T-cell (primary cell): Measurements from ENCODE around the gene INSYN2A. TPM values are rescaled to one million over a fixed set of nuclear protein-coding genes. Genes with fewer than 3 reads are reported as not detected.

ENCODE experiments used
- ATAC-seq, 4 experiments: fragments of 200-7000 bp in 3 of 4; fragments of 150-1000 bp in 1 of 4; cut with Tn5 transposase; replicated peaks in 1 of 4; 1 replicate in 3 of 4; 2 replicates in 1 of 4; pipeline ENCODE4 v1.10.0; 2021; ENCODE audit warnings: moderate library complexity in 3 of 4, mild to moderate bottlenecking in 2 of 4, moderate number of reproducible peaks in 1 of 4
- CTCF ChIA-PET, 2 donors: fragments of 300-600 bp; sonication (Branson Sonifier 250); formaldehyde crosslinking; loops; one replicate each; lab custom pipeline; 2022; ENCODE audit warnings: antibody characterized with exemption in 2 of 2; lab: Charles Lee
- POLR2A ChIA-PET, 2 donors: fragments of 300-600 bp; sonication (Branson Sonifier 250); formaldehyde crosslinking; loops; one replicate each; lab custom pipeline; 2022; ENCODE audit warnings: antibody characterized with exemption in 2 of 2; lab: Charles Lee
- DNase-seq, 35 experiments: peaks; one replicate each; pipeline versions ENCODE4 v3.0.0 to v3.0.0-alpha.2; 2013 to 2023
- H3K27ac ChIP-seq: one replicate; pipeline ENCODE4 v1.5.1; 2013; ENCODE audit warnings: low read length
- H3K27me3 ChIP-seq, 2 experiments: replicated peaks in 1 of 2; 1 replicate in 1 of 2; 2 replicates in 1 of 2; pipeline versions ENCODE4 v1.6.1 to v1.7.0; 2013; ENCODE audit warnings: low read length in 1 of 2, mixed read lengths in 1 of 2; ENCODE audit not compliant: control insufficient read depth in 2 of 2, insufficient read depth in 2 of 2; ENCODE audit errors: extremely low read depth in 1 of 2
- H3K36me3 ChIP-seq, 2 donors: 1 replicate in 1 of 2; 2 replicates in 1 of 2; pipeline versions ENCODE4 v1.6.1 to v1.7.0; 2013; ENCODE audit warnings: low read length in 1 of 2; ENCODE audit not compliant: control insufficient read depth in 2 of 2, insufficient read depth in 1 of 2; ENCODE audit errors: extremely low read depth in 1 of 2
- H3K4me1 ChIP-seq, 2 experiments: 1 replicate in 1 of 2; 2 replicates in 1 of 2; pipeline versions ENCODE4 v1.6.1 to v1.7.0; 2013; ENCODE audit warnings: low read length in 2 of 2, mixed read lengths in 1 of 2; ENCODE audit not compliant: insufficient read depth in 2 of 2, control insufficient read depth in 1 of 2; ENCODE audit errors: extremely low read depth in 1 of 2
- H3K4me3 ChIP-seq, 2 donors: 1 replicate in 1 of 2; 2 replicates in 1 of 2; pipeline versions ENCODE4 v1.5.1 to v1.7.0; 2013; ENCODE audit warnings: mild to moderate bottlenecking in 2 of 2, low read length in 1 of 2, moderate library complexity in 1 of 2; ENCODE audit not compliant: control insufficient read depth in 1 of 2; ENCODE audit errors: extremely low read depth in 1 of 2
- H3K9me3 ChIP-seq: 2 replicates; pipeline ENCODE4 v1.7.0; 2013
- H3K27ac Mint-ChIP-seq, 2 donors: one replicate each; pipeline ENCODE4 v1.8.0; 2020 to 2021; ENCODE audit warnings: mild to moderate bottlenecking in 2 of 2, mixed read lengths in 2 of 2
- H3K27me3 Mint-ChIP-seq, 2 donors: one replicate each; pipeline ENCODE4 v1.8.0; 2021 to 2022; ENCODE audit warnings: mixed read lengths in 2 of 2
- H3K36me3 Mint-ChIP-seq: one replicate; pipeline ENCODE4 v1.8.0; 2021; ENCODE audit warnings: mixed read lengths
- H3K4me1 Mint-ChIP-seq, 3 donors: one replicate each; pipeline ENCODE4 v1.8.0; 2020 to 2022; ENCODE audit warnings: mixed read lengths in 3 of 3, mild to moderate bottlenecking in 1 of 3
- H3K4me3 Mint-ChIP-seq, 3 donors: one replicate each; pipeline ENCODE4 v1.8.0; 2020 to 2022; ENCODE audit warnings: mild to moderate bottlenecking in 3 of 3, mixed read lengths in 3 of 3, moderate library complexity in 3 of 3
- H3K9me3 Mint-ChIP-seq, 3 donors: one replicate each; pipeline ENCODE4 v1.8.0; 2020 to 2022; ENCODE audit warnings: mixed read lengths in 3 of 3
- WGBS: methylation state at CpG from one replicate; pipeline ENCODE4 v1.1.5; 2013; ENCODE audit warnings: missing lambda C conversion rate; ENCODE audit not compliant: insufficient coverage; 5-methylcytosine and 5-hydroxymethylcytosine counted together
- total RNA-seq, 35 experiments: library from RNA in 6 of 35; stranded (reverse) in 6 of 35; fragments of 120-200 nt in 1 of 35; gene quantifications; one replicate each; pipeline versions ENCODE4 v1.2.1 to v1.2.4 and lab custom pipeline; 2013 to 2026

The INSYN2A gene
- not detected for total RNA-seq
- total RNA-seq (2013), result not detected
- 0 to 0.18 (median 0) reads per million in 29 experiments for total RNA-seq (lab: John Stamatoyannopoulos, UW)

- Histone ChIP-seq H3K4me3 (no peak within 1 kb of the TSS), H3K9me3 (no peaks in the 10 kb centered on the region), H3K4me1 (no peaks in the 10 kb centered on the region), H3K27me3 (peaks cover 8 to 26% of the 10 kb centered on the region in 2 experiments), H3K36me3 (no peaks in the 10 kb centered on the region), H3K27ac (no peak within 1 kb of the TSS)
- ChIA-PET CTCF (no interaction called here), POLR2A (no interaction called here)
- Mint-ChIP-seq H3K36me3 (no peaks in the 10 kb centered on the region), H3K4me3 (no peak within 1 kb of the TSS), H3K9me3 (no peaks in the 10 kb centered on the region), H3K27ac (no peak within 1 kb of the TSS), H3K27me3 (peaks cover 33% of the 10 kb centered on the region in 2 donors), H3K4me1 (peaks cover 0 to 3% (median 3%) of the 10 kb centered on the region in 3 donors)
- WGBS, result 14% methylated on average over 54 of the region's 81 CpGs
- DNase-seq (no peak), ATAC-seq (no peak)
Measured at GRCh38 chr10:127196282-127197153, at the start of gene INSYN2A. Gene INSYN2A, minus strand, starts transcription at chr10:127196591. Its CDS starts 20,196 bp downstream, at chr10:127176395.

GRCh38 chr10:127245456-127245855 lies 49.1 kb upstream of the INSYN2A start:
- no peaks in the 10 kb centered on the region for H3K9me3 Mint-ChIP-seq
- Histone ChIP-seq H3K9me3 (no peaks in the 10 kb centered on the region), H3K27me3 (no peaks in the 10 kb centered on the region), H3K27ac (no peak overlapping the region), H3K4me1 (no peaks in the 10 kb centered on the region), H3K36me3 (no peaks in the 10 kb centered on the region), H3K4me3 (no peak overlapping the region)
- ATAC-seq (no peak), DNase-seq (no peak)
- CTCF ChIA-PET, result interaction anchor here in 1 of 2 donors (0.9 kb wide), 1 partner anchor 728 kb away, joined by 4 read pairs; no protein-coding TSS in a partner anchor
- H3K27me3 Mint-ChIP-seq, result peaks cover 5 to 34% of the 10 kb centered on the region in 2 donors
- POLR2A ChIA-PET, result no interaction called here
- H3K4me1 Mint-ChIP-seq, result no peaks in the 10 kb centered on the region
- 81% methylated on average over 10 of the region's 10 CpGs for WGBS
- no peak overlapping the region for H3K4me3 Mint-ChIP-seq
- H3K36me3 Mint-ChIP-seq, result no peaks in the 10 kb centered on the region
- no peak overlapping the region for H3K27ac Mint-ChIP-seq

GRCh38 chr10:127243490-127244272 lies 47.3 kb upstream of the INSYN2A start:
- no peaks in the 10 kb centered on the region for H3K4me1 ChIP-seq
- no peaks in the 10 kb centered on the region for H3K36me3 ChIP-seq
- WGBS, result 20% methylated on average over 2 of the region's 4 CpGs
- POLR2A ChIA-PET, result no interaction called here
- no peak overlapping the region for H3K27ac Mint-ChIP-seq
- no peak for ATAC-seq
- H3K27me3 Mint-ChIP-seq, result peaks cover 2 to 31% of the 10 kb centered on the region in 2 donors
- no peak overlapping the region for H3K4me3 ChIP-seq
- no peak overlapping the region for H3K4me3 Mint-ChIP-seq
- H3K4me1 Mint-ChIP-seq, result no peaks in the 10 kb centered on the region
- DNase-seq, result peak in 26 of 35 experiments; percentile 7 to 51 (median 26)
- H3K27ac ChIP-seq, result no peak overlapping the region
- no peaks in the 10 kb centered on the region for H3K27me3 ChIP-seq
- no peaks in the 10 kb centered on the region for H3K36me3 Mint-ChIP-seq
- H3K9me3 ChIP-seq, result no peaks in the 10 kb centered on the region
- CTCF ChIA-PET, result interaction anchor here in 1 of 2 donors (0.7 to 1.6 kb wide), 3 partner anchors 10 to 610 kb away, joined by 3 to 7 read pairs (median 4); no protein-coding TSS in a partner anchor
- no peaks in the 10 kb centered on the region for H3K9me3 Mint-ChIP-seq

GRCh38 chr10:127242914-127243313 lies 46.5 kb upstream of the INSYN2A start:
- Mint-ChIP-seq H3K9me3 (no peaks in the 10 kb centered on the region), H3K27me3 (peaks cover 0 to 24% of the 10 kb centered on the region in 2 donors), H3K4me3 (no peak overlapping the region), H3K36me3 (no peaks in the 10 kb centered on the region), H3K4me1 (no peaks in the 10 kb centered on the region), H3K27ac (no peak overlapping the region)
- Histone ChIP-seq H3K4me1 (no peaks in the 10 kb centered on the region), H3K4me3 (no peak overlapping the region), H3K36me3 (no peaks in the 10 kb centered on the region), H3K27me3 (no peaks in the 10 kb centered on the region), H3K9me3 (no peaks in the 10 kb centered on the region), H3K27ac (no peak overlapping the region)
- CTCF ChIA-PET, result interaction anchor here in 1 of 2 donors (0.8 to 1.6 kb wide), 2 partner anchors 104 to 611 kb away, joined by 4 to 7 read pairs; no protein-coding TSS in a partner anchor
- WGBS, result 69% methylated on average over 2 of the region's 3 CpGs
- POLR2A ChIA-PET, result no interaction called here
- ATAC-seq, result no peak
- DNase-seq, result no peak

- no peaks in the 10 kb centered on the region for H3K36me3 ChIP-seq
- WGBS, result 100% methylated on average over 1 of the region's 3 CpGs
- H3K27ac Mint-ChIP-seq, result no peak overlapping the region
- peaks cover 5% of the 10 kb centered on the region in 2 donors for H3K27me3 Mint-ChIP-seq
- no peak overlapping the region for H3K27ac ChIP-seq
- no peaks in the 10 kb centered on the region for H3K36me3 Mint-ChIP-seq
- ChIA-PET POLR2A (no interaction called here), CTCF (no interaction called here)
- H3K9me3 ChIP-seq, result no peaks in the 10 kb centered on the region
- H3K4me1 ChIP-seq, result no peaks in the 10 kb centered on the region
- H3K4me3 Mint-ChIP-seq, result no peak overlapping the region
- ATAC-seq, result no peak
- DNase-seq, result no peak
- no peak overlapping the region for H3K4me3 ChIP-seq
- H3K9me3 Mint-ChIP-seq, result no peaks in the 10 kb centered on the region
- H3K27me3 ChIP-seq, result no peaks in the 10 kb centered on the region
- H3K4me1 Mint-ChIP-seq, result no peaks in the 10 kb centered on the region
Measured at GRCh38 chr10:127236266-127236665, 39.9 kb upstream of the INSYN2A start.

- no peaks in the 10 kb centered on the region for H3K36me3 ChIP-seq
- Mint-ChIP-seq H3K27me3 (peaks cover 4 to 5% of the 10 kb centered on the region in 2 donors), H3K4me3 (no peak overlapping the region), H3K9me3 (no peaks in the 10 kb centered on the region), H3K4me1 (no peaks in the 10 kb centered on the region), H3K27ac (no peak overlapping the region), H3K36me3 (no peaks in the 10 kb centered on the region)
- no peaks in the 10 kb centered on the region for H3K4me1 ChIP-seq
- no peak overlapping the region for H3K27ac ChIP-seq
- H3K9me3 ChIP-seq, result no peaks in the 10 kb centered on the region
- ChIA-PET POLR2A (no interaction called here), CTCF (interaction anchor here in 1 of 2 donors (1.2 kb wide), 1 partner anchor 9 kb away, joined by 3 read pairs; no protein-coding TSS in a partner anchor)
- ATAC-seq, result no peak
- no peak overlapping the region for H3K4me3 ChIP-seq
- DNase-seq, result no peak
- no peaks in the 10 kb centered on the region for H3K27me3 ChIP-seq
- no CpG with 5 or more reads among the region's 1 CpG for WGBS
Measured at GRCh38 chr10:127234306-127234800, 38.0 kb upstream of the INSYN2A start.
